GM18505 (cell line): ENCODE results near the gene PTPRG.

Experiments used
- ATAC-seq: cut with Tn5 transposase; IDR thresholded peaks from one replicate; pipeline ENCODE4 v1.9.1; 2021; ENCODE audit not compliant: unreplicated experiment
- POLR2A ChIP-seq: IDR thresholded peaks from 4 replicates; pipeline ENCODE4 v1.6.1; 2011; ENCODE audit warnings: borderline replicate concordance; ENCODE audit not compliant: insufficient read depth, insufficient read length; ENCODE audit errors: extremely low read depth

PTPRG gene

GRCh38 chr3:61934505-61934871 is 373.1 kb downstream of the PTPRG start:
- no peak for ATAC-seq
- TF ChIP-seq POLR2A = no peak

- no peak for TF ChIP-seq POLR2A
- ATAC-seq = no peak
Measured at GRCh38 chr3:61935814-61936213, 374.4 kb downstream of the PTPRG start.

GRCh38 chr3:61936344-61936937 is 375.1 kb downstream of the PTPRG start:
- no peak for ATAC-seq

GRCh38 chr3:61937477-61937876 is 376.1 kb downstream of the PTPRG start:
- TF ChIP-seq POLR2A = no peak
- no peak for ATAC-seq

More at GRCh38 chr3:61936344-61936937, 375.1 kb downstream of the PTPRG start:
- TF ChIP-seq POLR2A = no peak

- TF ChIP-seq POLR2A = no peak
Measured at GRCh38 chr3:61938878-61939549, 377.6 kb downstream of the PTPRG start.

GRCh38 chr3:61940236-61940635 is 378.9 kb downstream of the PTPRG start:
- no peak for ATAC-seq
- no peak for TF ChIP-seq POLR2A

More at GRCh38 chr3:61938878-61939549, 377.6 kb downstream of the PTPRG start:
- ATAC-seq = no peak

- ATAC-seq = no peak
- no peak for TF ChIP-seq POLR2A
Measured at GRCh38 chr3:61943975-61944374, 382.6 kb downstream of the PTPRG start.

- ATAC-seq = no peak
- TF ChIP-seq POLR2A = no peak
Measured at GRCh38 chr3:61944726-61945125, 383.4 kb downstream of the PTPRG start.

- TF ChIP-seq POLR2A = no peak
- ATAC-seq = no peak
Measured at GRCh38 chr3:61945657-61946056, 384.3 kb downstream of the PTPRG start.

- no peak for ATAC-seq
- TF ChIP-seq POLR2A = no peak
Measured at GRCh38 chr3:61946570-61947324, 385.4 kb downstream of the PTPRG start.

- no peak for TF ChIP-seq POLR2A
- no peak for ATAC-seq
Measured at GRCh38 chr3:61947456-61947855, 386.1 kb downstream of the PTPRG start.

GRCh38 chr3:61948699-61949305 is 387.4 kb downstream of the PTPRG start:
- ATAC-seq = no peak

GRCh38 chr3:61954097-61954540 is 392.7 kb downstream of the PTPRG start:
- no peak for ATAC-seq
- TF ChIP-seq POLR2A = no peak

More at GRCh38 chr3:61948699-61949305, 387.4 kb downstream of the PTPRG start:
- no peak for TF ChIP-seq POLR2A
